Endodermal cell (in vitro differentiated cells): ENCODE results near the gene MAP3K2. TPM values are rescaled to one million over a fixed set of nuclear protein-coding genes. Genes with fewer than 3 reads are reported as not detected.

Experiments used
- DNase-seq: peaks from one replicate; pipeline ENCODE4 v3.0.0-alpha.2; 2017
- H3K27ac ChIP-seq: 2 replicates; pipeline ENCODE4 v1.5.1; 2013; ENCODE audit warnings: mild to moderate bottlenecking, low read depth, low read length, moderate library complexity
- H3K27me3 ChIP-seq: 2 replicates; pipeline ENCODE4 v1.6.1; 2013; ENCODE audit warnings: mild to moderate bottlenecking, low read length, moderate library complexity; ENCODE audit not compliant: insufficient read depth, control insufficient read depth, poor library complexity, severe bottlenecking
- H3K36me3 ChIP-seq: 2 replicates; pipeline ENCODE4 v1.7.0; 2013; ENCODE audit warnings: mild to moderate bottlenecking, low read length, moderate library complexity; ENCODE audit not compliant: control insufficient read depth, insufficient read depth
- H3K4me1 ChIP-seq: one replicate; pipeline ENCODE4 v1.7.0; 2013; ENCODE audit warnings: low read length; ENCODE audit not compliant: control insufficient read depth, insufficient read depth
- H3K4me3 ChIP-seq: 2 replicates; pipeline ENCODE4 v1.5.1; 2013; ENCODE audit warnings: mild to moderate bottlenecking, low read length, moderate library complexity
- H3K9ac ChIP-seq: 2 replicates; pipeline ENCODE4 v1.6.1; 2013; ENCODE audit warnings: mild to moderate bottlenecking, low read length, moderate library complexity; ENCODE audit not compliant: poor library complexity, severe bottlenecking; ENCODE audit errors: extremely low read depth
- H3K9me3 ChIP-seq: 2 replicates; pipeline ENCODE4 v1.6.1; 2013; ENCODE audit warnings: mild to moderate bottlenecking, low read length, moderate library complexity; ENCODE audit not compliant: control insufficient read depth
- H3K27ac Mint-ChIP-seq: 2 replicates; pipeline ENCODE4 v1.8.0; 2020; ENCODE audit warnings: mixed read lengths
- H3K27me3 Mint-ChIP-seq: 2 replicates; pipeline ENCODE4 v1.8.0; 2021; ENCODE audit warnings: mild to moderate bottlenecking, mixed read lengths; ENCODE audit not compliant: insufficient read depth
- H3K36me3 Mint-ChIP-seq: 2 replicates; pipeline ENCODE4 v1.8.0; 2020; ENCODE audit warnings: low read depth, mixed read lengths
- H3K4me1 Mint-ChIP-seq: 2 replicates; pipeline ENCODE4 v1.8.0; 2020; ENCODE audit warnings: mixed read lengths
- H3K4me3 Mint-ChIP-seq: 2 replicates; pipeline ENCODE4 v1.8.0; 2020; ENCODE audit warnings: mild to moderate bottlenecking, moderate library complexity, mixed read lengths
- H3K9me3 Mint-ChIP-seq: 2 replicates; pipeline ENCODE4 v1.8.0; 2020; ENCODE audit warnings: mild to moderate bottlenecking, mixed read lengths
- CTCF ChIP-seq: fragments of 200-600 bp; sonication (generic); conservative IDR thresholded peaks from 2 replicates; pipeline ENCODE4 v1.5.0; 2021; ENCODE audit warnings: antibody characterized with exemption, mild to moderate bottlenecking
- WGBS, 2 experiments: methylation state at CpG; one replicate each; pipeline versions ENCODE4 v1.1.5 to v1.1.7; 2013; ENCODE audit warnings: missing lambda C conversion rate in 2 of 2, mixed read lengths in 1 of 2; ENCODE audit not compliant: insufficient coverage in 1 of 2, insufficient read length in 1 of 2; 5-methylcytosine and 5-hydroxymethylcytosine counted together
- total RNA-seq, 2 donors: library from RNA; stranded (reverse); fragmentation: NEBNext Ultra II Directional in 1 of 2; extraction: Animal tissue kit (Norgen Biotek cat#: 25700) in 1 of 2; gene quantifications; 2 replicates in 1 of 2; 3 replicates in 1 of 2; pipeline ENCODE4 v1.2.1, GENCODE V29; 2021

Gene MAP3K2
- total RNA-seq, 2 donors from 2014 or later: 27.9 to 31.6 TPM

- Mint-ChIP-seq H3K27me3 (no peaks in the 10 kb centered on the region), H3K4me1 (peaks cover 19% of the 10 kb centered on the region), H3K4me3 (no peak overlapping the region), H3K9me3 (no peaks in the 10 kb centered on the region), H3K27ac (no peak overlapping the region), H3K36me3 (no peaks in the 10 kb centered on the region)
- no peak overlapping the region for H3K4me3 ChIP-seq
- 92% methylated on average over 2 of the region's 2 CpGs; no CpG with 5 or more reads in 1 of the 2 experiments for WGBS, 2 experiments
- no peaks in the 10 kb centered on the region for H3K27me3 ChIP-seq
- no peaks in the 10 kb centered on the region for H3K9me3 ChIP-seq
- no peaks in the 10 kb centered on the region for H3K4me1 ChIP-seq
- no peak overlapping the region for H3K27ac ChIP-seq
- H3K36me3 ChIP-seq: no peaks in the 10 kb centered on the region
- TF ChIP-seq CTCF: no peak
- DNase-seq: no peak
- no peak overlapping the region for H3K9ac ChIP-seq
These were observed 27.5 kb downstream of the MAP3K2 start for GRCh38 chr2:127360242-127360641.

GRCh38 chr2:127359520-127359919 lies 28.3 kb downstream of the MAP3K2 start:
- Mint-ChIP-seq H3K4me1 (peaks cover 17% of the 10 kb centered on the region), H3K9me3 (peaks cover 1% of the 10 kb centered on the region), H3K27me3 (no peaks in the 10 kb centered on the region), H3K27ac (no peak overlapping the region), H3K36me3 (peaks cover under 1% of the 10 kb centered on the region), H3K4me3 (no peak overlapping the region)
- Histone ChIP-seq H3K27me3 (no peaks in the 10 kb centered on the region), H3K4me1 (no peaks in the 10 kb centered on the region), H3K27ac (no peak overlapping the region), H3K36me3 (no peaks in the 10 kb centered on the region), H3K9ac (no peak overlapping the region), H3K9me3 (no peaks in the 10 kb centered on the region), H3K4me3 (no peak overlapping the region)
- DNase-seq: peak; percentile 59
- no peak for TF ChIP-seq CTCF
- WGBS, 2 experiments: 75 to 78% methylated on average over 4 to 5 of the region's 5 CpGs

- no peak overlapping the region for H3K4me3 Mint-ChIP-seq
- TF ChIP-seq CTCF: no peak
- Histone ChIP-seq H3K27me3 (no peaks in the 10 kb centered on the region), H3K9ac (no peak overlapping the region), H3K4me3 (no peak overlapping the region), H3K4me1 (no peaks in the 10 kb centered on the region), H3K36me3 (no peaks in the 10 kb centered on the region), H3K9me3 (no peaks in the 10 kb centered on the region), H3K27ac (no peak overlapping the region)
- no peaks in the 10 kb centered on the region for H3K27me3 Mint-ChIP-seq
- H3K36me3 Mint-ChIP-seq: peaks cover 4% of the 10 kb centered on the region
- peaks cover 17% of the 10 kb centered on the region for H3K4me1 Mint-ChIP-seq
- H3K9me3 Mint-ChIP-seq: peaks cover 5% of the 10 kb centered on the region
- no peak overlapping the region for H3K27ac Mint-ChIP-seq
- DNase-seq: no peak
- WGBS, 2 experiments: no CpG with 5 or more reads among the region's 2 CpGs
These were observed 28.8 kb downstream of the MAP3K2 start for GRCh38 chr2:127358971-127359370.
